Middle frontal gyrus (tissue), 1 donor: ENCODE measurements around the gene GLRX3.
A peak's percentile ranks its signal among the peaks of the same experiment; 100 is the strongest.

ENCODE experiments used
- DNase-seq: peaks from one replicate; pipeline ENCODE4 v3.0.0-alpha.2; 2015; ENCODE audit warnings: low spot score; ENCODE audit errors: extremely low spot score

Gene GLRX3

GRCh38 chr10:130137659-130138478 is 1.7 kb downstream of the GLRX3 start:
- DNase-seq = no peak

DNA sequence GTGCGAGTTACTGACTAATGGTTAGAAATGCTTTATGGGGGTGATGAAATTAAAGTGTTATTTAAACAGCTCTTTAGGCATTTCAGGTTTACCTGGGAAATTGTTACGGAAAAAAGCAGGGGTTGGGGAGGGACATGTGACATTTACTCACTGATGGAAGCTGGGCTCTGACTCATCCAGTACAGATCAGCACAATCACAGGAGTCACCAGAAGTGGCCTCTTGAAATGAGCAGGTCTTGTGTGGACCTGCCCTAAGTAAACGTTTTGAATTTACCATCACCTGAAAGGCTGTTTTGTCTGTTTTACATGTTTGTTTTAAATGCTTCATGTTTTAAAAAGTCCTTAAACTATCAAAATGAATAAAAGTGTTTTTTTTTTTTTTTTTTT is 2.3 kb downstream of the GLRX3 start:
- no peak for DNase-seq

GRCh38 chr10:130140425-130140824 is 4.2 kb downstream of the GLRX3 start:
- DNase-seq = no peak

DNA sequence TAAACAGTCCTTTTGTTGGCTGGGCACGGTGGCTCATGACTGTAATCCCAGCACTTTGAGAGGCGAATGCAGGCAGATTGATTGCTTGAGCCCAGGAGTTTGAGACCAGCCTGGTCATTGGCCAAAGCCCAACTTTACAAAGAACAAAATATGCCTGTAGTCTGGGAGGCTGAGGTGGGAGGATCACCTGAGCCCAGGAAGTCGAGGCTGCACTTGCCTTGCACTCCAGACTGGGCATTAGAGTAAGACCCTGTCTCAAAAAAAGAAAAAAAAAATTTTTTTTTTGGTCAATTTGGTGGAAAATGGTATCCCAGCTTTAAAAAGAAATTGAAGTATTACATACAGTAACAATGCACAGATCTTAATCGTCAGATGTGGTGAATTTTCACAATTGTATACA is 4.8 kb downstream of the GLRX3 start:
- DNase-seq = no peak

DNA sequence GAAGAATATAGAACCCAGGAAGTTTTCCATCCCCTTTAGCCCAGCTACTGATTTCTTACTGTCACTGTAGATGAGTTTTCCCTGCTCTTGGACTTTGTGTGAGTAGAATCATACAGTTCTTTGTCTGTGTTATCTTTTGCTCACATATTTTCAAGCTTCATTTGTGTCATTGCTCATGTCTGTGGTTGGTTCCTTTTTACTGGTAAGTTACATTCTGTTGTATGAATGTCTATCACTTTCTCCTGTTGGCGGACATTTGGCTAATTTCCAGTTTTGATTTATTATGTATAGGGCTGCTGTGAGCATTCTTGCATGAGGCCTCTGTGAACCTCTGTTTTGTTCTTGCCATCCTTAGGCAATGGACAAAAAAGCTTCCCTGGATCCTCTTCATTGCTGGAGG is 5.3 kb downstream of the GLRX3 start:
- no peak for DNase-seq

DNA sequence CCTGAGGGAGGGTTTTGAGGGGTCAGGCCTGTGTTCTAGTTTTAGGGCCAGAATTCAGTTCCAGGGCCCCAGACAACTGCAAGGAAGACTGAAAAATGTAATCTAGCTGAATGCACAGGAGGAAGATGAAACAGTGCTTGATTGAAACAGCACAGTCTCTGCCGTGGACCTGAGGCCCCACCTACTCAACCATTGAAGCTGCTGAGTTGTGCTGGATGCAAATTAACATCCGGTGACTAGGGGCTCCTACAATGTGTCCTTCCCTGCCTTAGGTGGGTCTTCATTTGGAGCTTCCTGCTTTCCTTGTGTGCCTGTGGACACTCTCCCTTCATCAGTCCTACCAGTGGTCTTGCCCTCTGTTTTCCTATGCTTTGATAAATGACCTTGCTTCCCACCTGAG is 5.7 kb downstream of the GLRX3 start:
- DNase-seq = no peak

DNA sequence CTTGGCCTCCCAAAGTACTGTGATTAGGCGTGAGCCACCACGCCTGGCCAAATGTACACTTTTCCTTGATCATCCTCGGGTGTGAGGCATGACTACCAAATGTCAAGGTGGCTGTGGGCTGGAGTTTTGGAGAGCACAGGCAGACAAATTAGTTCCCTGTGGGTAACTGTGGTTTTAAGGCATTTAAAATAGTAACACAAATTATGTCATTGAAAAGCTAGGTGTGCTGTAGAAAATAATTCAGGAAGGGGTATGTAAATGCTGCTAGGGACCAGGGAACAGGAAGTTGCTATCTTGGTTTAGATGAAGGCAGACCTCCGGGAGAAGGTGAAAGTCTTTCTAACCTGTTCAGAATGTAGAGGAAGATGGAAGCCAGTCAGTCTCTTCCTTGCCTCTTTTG is 9.9 kb downstream of the GLRX3 start:
- DNase-seq = no peak

- DNase-seq = no peak
Measured at GRCh38 chr10:130159192-130159794, 23.1 kb downstream of the GLRX3 start.

DNA sequence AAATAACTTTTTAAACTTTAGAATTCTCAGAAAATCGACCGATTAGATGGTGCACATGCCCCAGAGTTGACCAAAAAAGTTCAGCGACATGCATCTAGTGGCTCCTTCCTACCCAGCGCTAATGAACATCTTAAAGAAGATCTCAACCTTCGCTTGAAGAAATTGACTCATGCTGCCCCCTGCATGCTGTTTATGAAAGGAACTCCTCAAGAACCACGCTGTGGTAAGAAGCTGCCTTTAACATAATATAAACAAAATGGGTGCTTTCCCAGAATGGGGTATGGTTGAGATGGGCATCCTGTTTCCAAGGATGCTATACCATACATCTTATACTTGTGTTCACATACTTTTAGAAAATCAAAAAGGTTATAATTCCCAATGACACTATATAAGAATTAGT is 24.6 kb downstream of the GLRX3 start:
- no peak for DNase-seq

DNA sequence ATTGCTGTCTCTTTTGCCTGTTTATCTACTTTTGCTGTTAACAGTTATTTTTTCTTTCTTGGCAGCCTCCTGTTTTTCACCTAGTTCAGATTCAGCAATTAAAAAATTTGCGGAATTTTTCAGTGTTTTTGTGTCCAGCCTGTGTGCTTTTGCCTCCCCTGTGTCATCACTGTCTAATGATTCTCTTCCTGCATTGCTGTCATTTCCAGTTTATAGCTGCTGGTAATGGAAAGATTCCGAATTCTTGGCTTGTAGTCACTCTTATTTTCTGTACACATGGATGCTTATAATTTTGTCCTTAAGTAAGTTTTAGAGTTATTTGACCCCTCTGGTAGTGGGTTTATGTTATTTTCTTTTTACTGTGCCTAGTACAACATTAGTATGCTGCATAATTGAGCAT is 25.1 kb downstream of the GLRX3 start:
- DNase-seq = no peak

- no peak for DNase-seq
Measured at GRCh38 chr10:130167193-130167592, 31.0 kb downstream of the GLRX3 start.

DNA sequence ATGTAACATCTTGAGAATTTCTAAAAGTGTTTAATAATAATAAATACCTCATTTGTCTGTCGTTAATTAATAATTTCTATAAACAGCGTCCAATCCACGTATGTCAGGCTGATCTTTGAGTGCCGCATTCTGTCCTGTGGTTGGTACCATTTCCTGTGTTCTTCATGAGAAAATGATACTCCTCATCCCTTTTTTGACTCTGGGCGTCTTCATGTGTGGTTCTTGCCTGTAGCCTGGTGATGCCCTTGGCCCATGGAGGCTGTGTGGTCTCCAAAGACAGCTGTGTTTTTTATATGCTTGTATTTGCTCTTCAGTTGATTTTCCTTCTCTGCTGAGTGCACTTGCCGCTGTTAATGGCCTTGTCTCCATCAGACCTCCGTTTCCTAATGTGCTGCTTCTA is 31.5 kb downstream of the GLRX3 start:
- no peak for DNase-seq

DNA sequence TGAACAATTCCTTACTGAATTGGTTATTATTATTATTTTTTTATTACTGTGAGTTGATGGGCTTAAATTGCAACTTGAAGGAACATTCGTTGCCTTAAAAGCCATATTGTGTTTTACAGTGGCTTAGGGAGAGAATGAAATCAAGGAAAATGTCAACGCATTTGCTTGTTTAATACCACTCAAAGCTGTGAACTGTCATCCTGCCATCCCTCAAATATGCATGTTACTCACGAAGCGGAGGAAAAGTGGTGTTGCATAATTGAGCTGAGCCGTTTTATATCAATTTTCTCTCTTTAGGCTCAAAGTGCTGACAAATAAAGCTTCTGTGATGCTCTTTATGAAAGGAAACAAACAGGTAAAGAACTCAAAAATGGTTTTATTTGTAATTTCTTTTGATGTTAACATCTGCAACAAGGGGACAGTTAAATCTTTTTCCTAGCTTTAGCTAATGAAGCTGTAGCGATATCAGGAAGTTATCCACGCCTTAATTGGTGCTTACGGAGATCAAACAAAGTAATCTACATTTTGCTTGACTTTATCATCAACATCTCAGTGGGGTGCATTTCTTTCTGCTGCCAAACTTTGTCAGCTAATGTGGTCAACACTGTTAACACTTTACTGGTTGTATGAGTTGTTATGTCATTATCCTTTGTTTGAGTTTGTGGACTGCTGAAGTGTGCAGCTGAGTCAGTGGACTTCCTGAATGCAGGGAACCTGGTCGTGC is 33.1 kb downstream of the GLRX3 start:
- DNase-seq = no peak

DNA sequence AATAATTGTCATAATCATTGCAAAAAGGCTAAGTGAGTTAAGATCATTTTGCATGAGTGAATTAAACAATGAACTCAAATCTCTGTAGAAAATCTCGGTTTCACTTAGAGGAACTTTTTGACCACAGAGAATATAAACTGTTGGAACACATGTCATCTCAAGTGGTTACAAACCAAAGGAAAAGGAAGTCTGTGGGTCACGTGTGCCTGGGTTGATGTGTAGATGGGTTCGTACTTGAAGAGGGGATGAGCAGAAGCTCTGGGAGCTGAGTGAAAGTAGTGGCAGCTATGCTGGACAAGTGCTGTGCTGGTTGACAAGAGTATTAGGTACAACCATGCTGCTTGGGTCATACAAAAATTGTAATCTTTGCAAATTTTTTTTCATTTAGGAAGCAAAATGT is 35.0 kb downstream of the GLRX3 start:
- DNase-seq = no peak

GRCh38 chr10:130174328-130174727 is 38.1 kb downstream of the GLRX3 start:
- DNase-seq = no peak

DNA sequence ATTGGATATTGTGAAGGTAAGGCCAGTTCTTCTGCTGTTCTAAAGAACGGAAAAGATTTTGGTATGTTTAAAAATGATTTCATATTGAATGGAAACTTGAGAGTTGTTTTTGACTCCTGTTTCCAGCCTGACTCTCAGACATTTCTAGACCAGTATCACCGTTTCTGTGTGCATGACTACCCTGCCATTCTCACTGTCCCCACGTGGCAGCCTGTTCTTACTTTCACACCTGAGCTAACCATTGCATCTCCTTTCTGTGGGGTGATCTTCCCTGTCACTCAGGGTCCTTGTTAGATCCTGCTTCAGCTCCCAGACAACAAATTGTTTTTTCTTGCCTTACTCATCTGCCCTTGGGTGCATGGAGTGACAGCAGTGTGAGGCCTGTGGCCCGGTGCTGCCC is 38.9 kb downstream of the GLRX3 start:
- no peak for DNase-seq

GRCh38 chr10:130177250-130177649 is 41.1 kb downstream of the GLRX3 start:
- no peak for DNase-seq

- peak; percentile 75 for DNase-seq
Measured at GRCh38 chr10:130179640-130180039, 43.4 kb downstream of the GLRX3 start.

GRCh38 chr10:130180416-130180815 is 44.2 kb downstream of the GLRX3 start:
- no peak for DNase-seq

DNA sequence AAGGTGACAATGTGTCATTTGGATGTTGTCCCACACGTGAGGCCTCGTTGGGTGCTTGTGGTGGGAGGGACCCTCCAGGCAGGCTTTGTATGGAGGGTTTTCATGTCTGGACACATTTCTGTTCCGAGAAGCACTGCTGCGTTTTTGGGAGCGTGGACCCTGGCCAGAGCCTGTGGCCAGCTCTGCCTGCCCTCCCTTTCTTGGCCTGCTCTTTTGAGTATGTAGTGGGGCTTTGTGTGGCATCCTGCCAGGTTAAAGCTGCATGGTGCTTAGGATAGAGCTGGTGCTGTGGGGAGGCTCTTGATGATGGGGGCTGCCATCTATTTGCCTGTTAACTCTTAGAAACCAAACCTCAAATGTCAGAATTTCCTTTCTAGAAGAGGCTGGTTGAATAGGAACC is 45.7 kb downstream of the GLRX3 start:
- no peak for DNase-seq

- DNase-seq = no peak
Measured at GRCh38 chr10:130185591-130185990, 49.4 kb downstream of the GLRX3 start.
